Vagina (tissue), 2 donors: ENCODE measurements around the gene KRTAP10-8.

ENCODE experiments used
- POLR2A ChIP-seq, 2 donors: fragments of 450-650 bp; IDR thresholded peaks; one replicate each; pipeline ENCODE4 v1.6.1; 2017; ENCODE audit warnings: antibody characterized with exemption in 2 of 2, mild to moderate bottlenecking in 2 of 2, moderate library complexity in 2 of 2
- POLR2AphosphoS5 ChIP-seq, 2 donors: sonication (generic); formaldehyde crosslinking; IDR thresholded peaks; one replicate each; pipeline ENCODE4 v1.9.0; 2017; ENCODE audit warnings: antibody characterized with exemption in 2 of 2, mild to moderate bottlenecking in 2 of 2, low read depth in 1 of 2; ENCODE audit not compliant: insufficient read depth in 1 of 2
- TF ChIP-seq, protein P1 (sequence below), 3 experiments: fragments of 450-650 bp in 2 of 3; fragments of 200-600 bp in 1 of 3; sonication (generic) in 1 of 3; IDR thresholded peaks; one replicate each; pipeline ENCODE4 v1.5.1; 2017 to 2019; ENCODE audit warnings: antibody characterized with exemption in 3 of 3, mild to moderate bottlenecking in 2 of 3, moderate library complexity in 2 of 3

DNA sequence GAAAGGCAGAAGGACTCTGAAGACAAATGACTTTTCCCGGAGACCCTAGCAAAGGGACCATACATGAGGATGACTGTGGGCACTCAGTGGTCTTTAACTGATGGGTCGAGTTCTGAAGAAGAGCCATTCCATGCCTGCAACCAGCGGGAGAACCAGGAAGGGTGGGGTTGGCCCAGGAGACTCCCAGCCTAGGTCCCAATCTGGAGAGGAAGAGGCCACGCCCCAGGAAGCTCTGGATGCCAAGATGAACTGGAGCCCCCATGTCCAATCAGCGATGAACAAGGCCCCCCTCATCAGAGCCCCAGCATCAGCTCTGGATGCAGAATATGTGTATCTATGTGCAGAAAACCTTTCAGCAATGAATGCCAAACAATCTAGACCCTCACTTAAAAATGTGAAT is 28.9 kb downstream of the KRTAP10-8 start:
- TF ChIP-seq, protein P1, sequence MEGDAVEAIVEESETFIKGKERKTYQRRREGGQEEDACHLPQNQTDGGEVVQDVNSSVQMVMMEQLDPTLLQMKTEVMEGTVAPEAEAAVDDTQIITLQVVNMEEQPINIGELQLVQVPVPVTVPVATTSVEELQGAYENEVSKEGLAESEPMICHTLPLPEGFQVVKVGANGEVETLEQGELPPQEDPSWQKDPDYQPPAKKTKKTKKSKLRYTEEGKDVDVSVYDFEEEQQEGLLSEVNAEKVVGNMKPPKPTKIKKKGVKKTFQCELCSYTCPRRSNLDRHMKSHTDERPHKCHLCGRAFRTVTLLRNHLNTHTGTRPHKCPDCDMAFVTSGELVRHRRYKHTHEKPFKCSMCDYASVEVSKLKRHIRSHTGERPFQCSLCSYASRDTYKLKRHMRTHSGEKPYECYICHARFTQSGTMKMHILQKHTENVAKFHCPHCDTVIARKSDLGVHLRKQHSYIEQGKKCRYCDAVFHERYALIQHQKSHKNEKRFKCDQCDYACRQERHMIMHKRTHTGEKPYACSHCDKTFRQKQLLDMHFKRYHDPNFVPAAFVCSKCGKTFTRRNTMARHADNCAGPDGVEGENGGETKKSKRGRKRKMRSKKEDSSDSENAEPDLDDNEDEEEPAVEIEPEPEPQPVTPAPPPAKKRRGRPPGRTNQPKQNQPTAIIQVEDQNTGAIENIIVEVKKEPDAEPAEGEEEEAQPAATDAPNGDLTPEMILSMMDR (IDR thresholded peaks at IDR 0.05) = no peak
- no peak for TF ChIP-seq POLR2A (IDR thresholded peaks at IDR 0.05)
- no peak for TF ChIP-seq POLR2AphosphoS5 (IDR thresholded peaks at IDR 0.05; ENCODE audit: insufficient read depth in 1 of 2, low read depth in 1 of 2)
